Naive thymus-derived CD8-positive, alpha-beta T cell (primary cell): ENCODE data around the gene CLTC. TPM values are rescaled to one million over a fixed set of nuclear protein-coding genes. Genes with fewer than 3 reads are reported as not detected.
A peak's percentile ranks its signal among the peaks of the same experiment; 100 is the strongest.
"Not testable (repeated sequence)": the region's sequence is repeated elsewhere in the genome, so short reads cannot be mapped to it uniquely, and the experiment has no call there.

ENCODE experiments used
- ATAC-seq, 2 donors: fragments of 150-1000 bp; cut with Tn5 transposase in 1 of 2; sonication (Bioruptor Pico), chemical (Tn5 transposase) in 1 of 2; 1 replicate in 1 of 2; 2 replicates in 1 of 2; pipeline ENCODE4 v1.10.0; 2021; ENCODE audit warnings: mild to moderate bottlenecking in 2 of 2, moderate library complexity in 2 of 2
- POLR2A ChIA-PET: fragments of 350-600 bp; sonication (Branson Sonifier 250); formaldehyde crosslinking; loops from one replicate; lab custom pipeline; 2021; ENCODE audit warnings: antibody characterized with exemption; lab: Charles Lee
- DNase-seq, 10 donors: peaks; one replicate each; pipeline versions ENCODE4 v3.0.0 to v3.0.0-alpha.2; 2020 to 2022
- H3K27ac Mint-ChIP-seq, 10 donors: one replicate each; pipeline ENCODE4 v1.8.0; 2020 to 2022; ENCODE audit warnings: mild to moderate bottlenecking in 10 of 10, mixed read lengths in 10 of 10, moderate library complexity in 4 of 10, inconsistent platforms in 1 of 10
- H3K27me3 Mint-ChIP-seq, 5 donors: one replicate each; pipeline ENCODE4 v1.8.0; 2021 to 2022; ENCODE audit warnings: mixed read lengths in 5 of 5
- H3K36me3 Mint-ChIP-seq, 3 donors: one replicate each; pipeline ENCODE4 v1.8.0; 2020 to 2022; ENCODE audit warnings: mixed read lengths in 3 of 3, mild to moderate bottlenecking in 2 of 3, inconsistent platforms in 1 of 3
- H3K4me1 Mint-ChIP-seq, 4 donors: one replicate each; pipeline ENCODE4 v1.8.0; 2021 to 2022; ENCODE audit warnings: mixed read lengths in 4 of 4
- H3K4me3 Mint-ChIP-seq, 10 donors: one replicate each; pipeline ENCODE4 v1.8.0; 2020 to 2022; ENCODE audit warnings: mild to moderate bottlenecking in 10 of 10, mixed read lengths in 10 of 10, moderate library complexity in 6 of 10, inconsistent platforms in 1 of 10
- H3K9me3 Mint-ChIP-seq, 9 donors: one replicate each; pipeline ENCODE4 v1.8.0; 2020 to 2022; ENCODE audit warnings: mixed read lengths in 9 of 9, mild to moderate bottlenecking in 3 of 9, inconsistent platforms in 1 of 9, moderate library complexity in 1 of 9
- polyA plus RNA-seq, 3 donors: library from polyadenylated mRNA; unstranded; fragments of 300-500 nt; fragmentation: Illumina TruSeq; gene quantifications; one replicate each; pipeline ENCODE4 v1.2.3, GENCODE V29; 2021
- total RNA-seq, 8 experiments: library from RNA in 2 of 8; stranded (reverse) in 2 of 8; gene quantifications; one replicate each; pipeline ENCODE4 v1.2.3 and lab custom pipeline; 2021 to 2026

The CLTC gene
- total and polyA plus RNA-seq, 5 experiments from 2014 or later, result 19.5 to 94.9 (median 31.2) TPM

- Mint-ChIP-seq H3K27ac (peak overlapping the region in 1 of 10 donors; percentile 15), H3K36me3 (peaks cover 15 to 94% (median 34%) of the 10 kb centered on the region in 3 donors), H3K27me3 (no peaks in the 10 kb centered on the region), H3K9me3 (peaks cover 0 to 2% (median 0%) of the 10 kb centered on the region in 9 donors), H3K4me1 (peaks cover 8 to 38% (median 27%) of the 10 kb centered on the region in 4 donors), H3K4me3 (peak overlapping the region in 1 of 10 donors; percentile 29)
- DNase-seq (no peak), ATAC-seq (no peak)
- POLR2A ChIA-PET, result interaction anchor here (1.0 kb wide), 1 partner anchor 32 kb away, joined by 4 read pairs; no protein-coding TSS in a partner anchor
Observed at GRCh38 chr17:59652119-59652518, 32.4 kb downstream of the CLTC start.

- peaks cover 9 to 94% (median 29%) of the 10 kb centered on the region in 3 donors for H3K36me3 Mint-ChIP-seq
- not testable (repeated sequence) for DNase-seq
Observed at GRCh38 chr17:59656624-59657023, 36.9 kb downstream of the CLTC start.

GRCh38 chr17:59666235-59666634, 46.5 kb downstream of the CLTC start:
- ATAC-seq, result no peak
- H3K27me3 Mint-ChIP-seq, result no peaks in the 10 kb centered on the region
- peaks cover 1 to 91% (median 19%) of the 10 kb centered on the region in 3 donors for H3K36me3 Mint-ChIP-seq

More at GRCh38 chr17:59656624-59657023, 36.9 kb downstream of the CLTC start:
- POLR2A ChIA-PET, result interaction anchor here (0.6 kb wide), 1 partner anchor 36 kb away, joined by 5 read pairs; no protein-coding TSS in a partner anchor
- not testable (repeated sequence) for H3K4me3 Mint-ChIP-seq, H3K9me3 Mint-ChIP-seq, ATAC-seq, H3K27ac Mint-ChIP-seq, H3K27me3 Mint-ChIP-seq
- peaks cover 2 to 12% (median 10%) of the 10 kb centered on the region in 4 donors for H3K4me1 Mint-ChIP-seq

GRCh38 chr17:59668816-59669215, 49.1 kb downstream of the CLTC start:
- H3K36me3 Mint-ChIP-seq, result peaks cover 0 to 86% (median 16%) of the 10 kb centered on the region in 3 donors
- no peak overlapping the region for H3K4me3 Mint-ChIP-seq
- no peak for ATAC-seq
- no peak for DNase-seq
- H3K27me3 Mint-ChIP-seq, result no peaks in the 10 kb centered on the region
- peak overlapping the region in 6 of 10 donors; percentile 4 to 75 (median 50) for H3K27ac Mint-ChIP-seq
- POLR2A ChIA-PET, result no interaction called here
- no peaks in the 10 kb centered on the region for H3K9me3 Mint-ChIP-seq
- H3K4me1 Mint-ChIP-seq, result peaks cover 4 to 40% (median 11%) of the 10 kb centered on the region in 4 donors

More at GRCh38 chr17:59666235-59666634, 46.5 kb downstream of the CLTC start:
- H3K27ac Mint-ChIP-seq, result no peak overlapping the region
- DNase-seq, result no peak
- POLR2A ChIA-PET, result no interaction called here
- no peaks in the 10 kb centered on the region for H3K9me3 Mint-ChIP-seq
- H3K4me1 Mint-ChIP-seq, result peaks cover 0 to 32% (median 8%) of the 10 kb centered on the region in 4 donors
- H3K4me3 Mint-ChIP-seq, result no peak overlapping the region

GRCh38 chr17:59669411-59669810, 49.7 kb downstream of the CLTC start:
- POLR2A ChIA-PET, result interaction anchor here (0.7 kb wide), 1 partner anchor 19 kb away, joined by 3 read pairs; no protein-coding TSS in a partner anchor
- Mint-ChIP-seq H3K4me3 (no peak overlapping the region), H3K4me1 (peaks cover 4 to 40% (median 11%) of the 10 kb centered on the region in 4 donors), H3K9me3 (no peaks in the 10 kb centered on the region), H3K36me3 (peaks cover 0 to 87% (median 14%) of the 10 kb centered on the region in 3 donors), H3K27ac (peak overlapping the region in 5 of 10 donors; percentile 27 to 75 (median 48)), H3K27me3 (no peaks in the 10 kb centered on the region)
- ATAC-seq, result no peak
- no peak for DNase-seq

- Mint-ChIP-seq H3K9me3 (no peaks in the 10 kb centered on the region), H3K27me3 (no peaks in the 10 kb centered on the region), H3K4me1 (peaks cover 4 to 45% (median 11%) of the 10 kb centered on the region in 4 donors), H3K4me3 (no peak overlapping the region), H3K36me3 (peaks cover 0 to 87% (median 11%) of the 10 kb centered on the region in 3 donors), H3K27ac (peak overlapping the region in 9 of 10 donors; percentile 5 to 85 (median 64))
- DNase-seq (no peak), ATAC-seq (no peak)
- POLR2A ChIA-PET, result interaction anchor here (0.7 to 1.2 kb wide), 2 partner anchors 19 to 32 kb away, joined by 3 read pairs; no protein-coding TSS in a partner anchor
Observed at GRCh38 chr17:59669944-59670343, 50.2 kb downstream of the CLTC start.

- Mint-ChIP-seq H3K27me3 (no peaks in the 10 kb centered on the region), H3K4me1 (peaks cover 4 to 48% (median 11%) of the 10 kb centered on the region in 4 donors), H3K27ac (peak overlapping the region in 9 of 10 donors; percentile 41 to 85 (median 72)), H3K4me3 (no peak overlapping the region), H3K9me3 (no peaks in the 10 kb centered on the region), H3K36me3 (peaks cover 0 to 86% (median 9%) of the 10 kb centered on the region in 3 donors)
- no peak for DNase-seq
- POLR2A ChIA-PET, result interaction anchor here (1.2 kb wide), 1 partner anchor 31 kb away, joined by 3 read pairs; no protein-coding TSS in a partner anchor
- ATAC-seq, result no peak
Observed at GRCh38 chr17:59671386-59671785, 51.7 kb downstream of the CLTC start.

GRCh38 chr17:59675231-59675630, 55.5 kb downstream of the CLTC start:
- ATAC-seq, result no peak
- H3K36me3 Mint-ChIP-seq, result peaks cover 0 to 84% (median 6%) of the 10 kb centered on the region in 3 donors

GRCh38 chr17:59676716-59677115, 57.0 kb downstream of the CLTC start:
- Mint-ChIP-seq H3K27me3 (no peaks in the 10 kb centered on the region), H3K9me3 (no peaks in the 10 kb centered on the region), H3K4me3 (no peak overlapping the region), H3K27ac (peak overlapping the region in 4 of 10 donors; percentile 8 to 49 (median 10)), H3K4me1 (peaks cover under 1 to 12% (median 4%) of the 10 kb centered on the region in 4 donors), H3K36me3 (peaks cover 0 to 86% (median 7%) of the 10 kb centered on the region in 3 donors)
- POLR2A ChIA-PET, result no interaction called here
- DNase-seq, result no peak
- no peak for ATAC-seq

More at GRCh38 chr17:59675231-59675630, 55.5 kb downstream of the CLTC start:
- Mint-ChIP-seq H3K4me1 (peaks cover 3 to 23% (median 7%) of the 10 kb centered on the region in 4 donors), H3K4me3 (no peak overlapping the region), H3K27ac (peak overlapping the region in 4 of 10 donors; percentile 8 to 86 (median 52)), H3K27me3 (no peaks in the 10 kb centered on the region), H3K9me3 (no peaks in the 10 kb centered on the region)
- POLR2A ChIA-PET, result no interaction called here
- no peak for DNase-seq

DNA sequence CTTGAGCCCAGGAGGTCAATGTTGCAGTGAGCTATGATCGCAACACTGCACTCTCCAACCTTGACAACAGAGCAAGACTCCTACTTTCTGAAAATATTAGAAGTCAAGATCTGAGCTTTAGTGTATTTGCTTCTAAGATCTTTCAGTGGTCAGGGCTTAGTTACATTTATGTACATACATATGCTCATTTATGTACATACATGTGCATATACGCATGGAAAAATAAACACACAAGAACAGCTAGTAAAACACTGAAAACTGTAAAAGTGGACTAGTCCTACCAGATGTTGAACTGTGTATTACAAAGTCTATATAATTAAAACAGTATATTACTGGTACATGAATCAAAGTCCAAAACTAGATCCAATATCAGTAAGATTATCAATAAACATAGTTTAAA, 59.2 kb downstream of the CLTC start:
- Mint-ChIP-seq H3K4me3 (no peak overlapping the region), H3K27ac (peak overlapping the region in 2 of 10 donors; percentile 15 to 20), H3K36me3 (peaks cover 0 to 92% (median 7%) of the 10 kb centered on the region in 3 donors), H3K27me3 (no peaks in the 10 kb centered on the region), H3K9me3 (no peaks in the 10 kb centered on the region), H3K4me1 (peaks cover 0 to 8% (median under 1%) of the 10 kb centered on the region in 4 donors)
- ATAC-seq (no peak), DNase-seq (no peak)
- POLR2A ChIA-PET, result no interaction called here

DNA sequence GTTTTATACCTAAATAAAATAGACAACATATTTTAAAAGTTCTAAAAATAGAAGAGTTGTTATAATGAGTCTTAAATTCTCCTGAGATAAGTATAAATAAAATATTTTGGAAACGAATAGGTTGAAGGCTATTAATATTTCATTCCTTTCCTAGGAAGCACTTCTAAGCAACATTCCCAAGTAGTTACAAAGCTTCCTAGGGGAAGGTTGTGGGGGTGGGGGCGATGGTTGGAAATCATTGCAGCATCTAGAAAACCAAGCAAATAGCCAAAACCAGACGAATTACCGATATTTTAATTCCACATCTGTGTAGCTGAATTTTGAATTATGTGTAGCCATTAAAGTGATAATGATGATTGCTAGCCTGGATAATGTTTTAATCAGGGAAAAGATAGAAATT, 60.6 kb downstream of the CLTC start:
- peak overlapping the region in 1 of 10 donors; percentile 6 for H3K27ac Mint-ChIP-seq
- H3K9me3 Mint-ChIP-seq, result no peaks in the 10 kb centered on the region

DNA sequence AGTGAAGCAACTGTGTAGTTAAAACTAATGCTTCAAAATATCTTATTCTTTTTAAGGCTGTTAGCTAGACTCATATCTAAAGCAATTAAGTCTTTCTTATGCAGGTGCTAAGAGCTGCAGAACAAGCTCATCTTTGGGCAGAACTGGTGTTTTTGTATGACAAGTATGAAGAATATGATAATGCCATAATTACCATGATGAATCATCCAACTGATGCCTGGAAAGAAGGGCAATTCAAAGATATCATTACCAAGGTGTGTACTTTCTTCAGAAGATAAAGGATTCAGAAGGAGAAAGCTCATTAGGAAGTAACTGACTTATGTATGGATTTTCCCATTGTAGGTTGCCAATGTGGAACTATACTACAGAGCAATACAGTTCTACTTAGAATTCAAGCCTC, 63.6 kb downstream of the CLTC start:
- DNase-seq, result no peak
- no peak overlapping the region for H3K4me3 Mint-ChIP-seq
- no peaks in the 10 kb centered on the region for H3K9me3 Mint-ChIP-seq
- H3K27me3 Mint-ChIP-seq, result no peaks in the 10 kb centered on the region
- POLR2A ChIA-PET, result no interaction called here
- ATAC-seq, result no peak
- peak overlapping the region in 1 of 10 donors; percentile 24 for H3K27ac Mint-ChIP-seq
- H3K4me1 Mint-ChIP-seq, result peaks cover 1 to 11% (median 6%) of the 10 kb centered on the region in 4 donors
- peaks cover 0 to 92% (median 4%) of the 10 kb centered on the region in 3 donors for H3K36me3 Mint-ChIP-seq

More for the DNA sequence above, 60.6 kb downstream of the CLTC start:
- H3K4me1 Mint-ChIP-seq, result peaks cover 0 to 1% (median 0%) of the 10 kb centered on the region in 4 donors
- ATAC-seq, result no peak
- no peak for DNase-seq
- peaks cover 0 to 90% (median 7%) of the 10 kb centered on the region in 3 donors for H3K36me3 Mint-ChIP-seq
- POLR2A ChIA-PET, result no interaction called here
- H3K4me3 Mint-ChIP-seq, result no peak overlapping the region
- H3K27me3 Mint-ChIP-seq, result no peaks in the 10 kb centered on the region

DNA sequence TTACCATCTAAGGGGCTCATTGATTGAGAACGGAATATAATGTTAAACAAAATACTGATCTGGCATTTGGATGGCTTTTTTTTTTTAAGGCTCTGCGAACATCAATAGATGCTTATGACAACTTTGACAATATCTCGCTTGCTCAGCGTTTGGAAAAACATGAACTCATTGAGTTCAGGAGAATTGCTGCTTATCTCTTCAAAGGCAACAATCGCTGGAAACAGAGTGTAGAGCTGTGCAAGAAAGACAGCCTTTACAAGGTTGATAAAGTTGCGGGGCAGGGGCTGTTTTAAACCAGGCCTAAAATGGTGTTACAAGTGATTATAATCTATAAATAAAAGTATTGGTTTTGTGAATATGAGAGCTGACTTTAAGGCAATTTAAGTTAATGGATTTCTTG, 65.3 kb downstream of the CLTC start:
- POLR2A ChIA-PET, result no interaction called here
- H3K4me3 Mint-ChIP-seq, result no peak overlapping the region
- no peaks in the 10 kb centered on the region for H3K9me3 Mint-ChIP-seq
- peaks cover 3 to 11% (median 9%) of the 10 kb centered on the region in 4 donors for H3K4me1 Mint-ChIP-seq
- peaks cover 0 to 92% (median 1%) of the 10 kb centered on the region in 3 donors for H3K36me3 Mint-ChIP-seq
- DNase-seq (no peak), ATAC-seq (no peak)
- H3K27me3 Mint-ChIP-seq, result no peaks in the 10 kb centered on the region
- H3K27ac Mint-ChIP-seq, result peak overlapping the region in 3 of 10 donors; percentile 3 to 48 (median 5)
